ENCODE measurements around the gene CYGB. TPM values are rescaled to one million over a fixed set of nuclear protein-coding genes. Genes with fewer than 3 reads are reported as not detected.

The CYGB gene
- total and polyA plus RNA-seq, 10 of the 15 experiments (the other 5 are each of a cell fraction or from before 2014, with no cell fraction given), result 0.34 TPM; not detected in 9

DNA sequence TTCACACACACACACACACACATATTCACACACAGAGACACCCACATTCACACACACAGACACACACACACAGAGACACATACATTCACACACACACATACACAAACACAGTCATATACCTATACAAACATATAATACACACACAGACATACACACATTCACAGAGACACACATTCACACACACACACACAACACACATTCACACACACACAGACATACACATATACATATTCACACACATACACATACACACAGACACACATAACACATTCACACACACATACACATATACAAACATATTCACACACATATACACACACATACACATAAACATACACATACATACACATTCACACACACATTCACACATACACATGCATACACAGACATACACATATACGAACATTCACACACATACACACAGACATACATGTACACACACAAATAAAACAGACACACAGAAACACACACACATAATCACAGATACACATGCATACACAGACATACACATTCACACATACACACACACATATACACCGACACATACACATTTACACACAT is 10.2 kb upstream of the CYGB start (continued):
- TF ChIP-seq, protein P1, sequence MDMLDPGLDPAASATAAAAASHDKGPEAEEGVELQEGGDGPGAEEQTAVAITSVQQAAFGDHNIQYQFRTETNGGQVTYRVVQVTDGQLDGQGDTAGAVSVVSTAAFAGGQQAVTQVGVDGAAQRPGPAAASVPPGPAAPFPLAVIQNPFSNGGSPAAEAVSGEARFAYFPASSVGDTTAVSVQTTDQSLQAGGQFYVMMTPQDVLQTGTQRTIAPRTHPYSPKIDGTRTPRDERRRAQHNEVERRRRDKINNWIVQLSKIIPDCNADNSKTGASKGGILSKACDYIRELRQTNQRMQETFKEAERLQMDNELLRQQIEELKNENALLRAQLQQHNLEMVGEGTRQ (IDR thresholded peaks at IDR 0.05; ENCODE audit: borderline replicate concordance, low read depth, low read length), result no peak
- no peak for TF ChIP-seq BCL11A (IDR thresholded peaks at IDR 0.05; ENCODE audit: low read depth, low read length)
- TF ChIP-seq BRCA1 (IDR thresholded peaks at IDR 0.05; ENCODE audit: low read depth, low read length), result no peak
- 0 out of 2 replicates have a peak, but pooled peaks have one; percentile 30 for TF ChIP-seq FOXK2 (IDR thresholded peaks at IDR 0.05)
- no peak for TF ChIP-seq TBL1XR1 (IDR thresholded peaks at IDR 0.05; ENCODE audit: low read depth, low read length)
- no peak for TF ChIP-seq SMAD5 (IDR thresholded peaks at IDR 0.05; ENCODE audit: low read depth)
- no peak for TF ChIP-seq STAT3 (IDR thresholded peaks at IDR 0.05; ENCODE audit: low read depth, low read length)
- TF ChIP-seq STAT1 (conservative IDR thresholded peaks at IDR 0.05), result no peak
- no peak for TF ChIP-seq RCOR1 (conservative IDR thresholded peaks at IDR 0.05; ENCODE audit: low read depth, low read length)
- TF ChIP-seq PML (IDR thresholded peaks at IDR 0.05; ENCODE audit: low read length), result no peak
- TF ChIP-seq MYB (IDR thresholded peaks at IDR 0.05; ENCODE audit: borderline replicate concordance, low read depth, low read length), result no peak
- TF ChIP-seq TCF3 (IDR thresholded peaks at IDR 0.05; ENCODE audit: borderline replicate concordance, insufficient read depth, low read depth, low read length), result no peak
- no peak for TF ChIP-seq ZZZ3 (IDR thresholded peaks at IDR 0.05; ENCODE audit: control insufficient read depth, insufficient read length, low read depth)
- no peak for TF ChIP-seq FOXM1 (IDR thresholded peaks at IDR 0.05; ENCODE audit: low read depth, low read length)
